Inflammatory macrophage (primary cell): Measurements from ENCODE around the gene ZNF664.

Experiments used
- DNase-seq, 2 donors: peaks; one replicate each; pipeline ENCODE4 v3.0.0-alpha.2; 2020 to 2022

ZNF664 gene

DNA sequence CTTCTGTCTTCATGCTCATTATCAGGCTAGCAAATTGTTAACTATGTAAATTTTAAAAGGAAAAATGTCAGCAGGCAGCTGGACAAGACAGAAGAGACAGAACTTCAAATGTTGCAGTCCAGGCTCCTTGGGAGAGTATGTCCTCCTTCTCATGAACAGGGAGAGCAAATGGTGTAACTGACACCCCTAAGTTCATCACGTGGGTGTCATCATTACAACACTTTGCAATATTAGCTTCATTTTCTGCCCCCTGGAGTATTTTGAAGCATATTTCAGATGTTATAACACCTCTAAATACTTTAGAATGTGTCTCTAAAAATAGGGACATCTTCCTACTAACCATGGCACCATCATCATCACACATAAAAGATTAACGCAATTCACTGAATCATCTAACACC is 62.1 kb downstream of the ZNF664 start:
- DNase-seq, result peak in 1 of 2 donors; percentile 20

DNA sequence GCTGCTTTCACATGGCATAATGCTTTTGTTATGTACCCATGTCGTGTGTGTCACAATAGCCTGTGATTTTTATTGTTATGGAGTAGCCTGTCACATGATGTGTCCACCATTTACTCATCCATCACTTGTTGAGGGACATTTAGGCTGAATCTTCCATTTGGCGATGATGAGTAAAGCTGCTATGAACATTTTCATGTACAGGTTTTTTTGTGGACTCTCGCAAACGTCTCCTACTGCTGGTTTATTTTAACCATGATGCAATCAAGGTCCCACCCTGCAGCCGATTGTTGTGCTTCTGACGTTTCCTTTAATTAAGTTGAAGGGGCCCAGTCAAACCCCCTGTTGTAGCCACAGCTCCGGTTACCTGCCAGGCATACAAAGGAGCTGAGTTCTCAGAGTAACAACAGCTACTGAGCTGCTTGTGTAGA is 63.2 kb downstream of the ZNF664 start:
- no peak for DNase-seq

DNA sequence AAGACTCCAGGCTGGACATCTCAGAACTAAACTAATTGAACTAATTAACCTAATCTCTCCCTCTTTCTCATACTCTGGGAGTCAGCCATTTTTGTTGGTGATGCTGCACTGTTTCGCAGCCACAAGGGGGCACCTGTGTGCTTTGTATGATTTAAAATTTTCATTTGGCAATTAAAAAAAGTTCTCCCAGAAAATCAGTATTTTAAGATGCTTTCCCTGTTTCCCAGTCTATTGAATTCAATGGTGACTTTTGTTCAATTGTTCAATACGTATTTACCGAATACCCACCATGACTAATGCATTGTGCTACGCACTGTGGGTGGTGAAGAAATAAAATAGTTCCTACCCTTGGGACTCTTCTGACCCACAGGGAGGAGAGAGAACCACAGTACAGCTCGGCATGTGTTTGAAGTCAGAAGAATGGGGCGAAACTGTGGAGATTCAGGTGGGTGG is 63.7 kb downstream of the ZNF664 start:
- DNase-seq, result peak; percentile 53 to 54

DNA sequence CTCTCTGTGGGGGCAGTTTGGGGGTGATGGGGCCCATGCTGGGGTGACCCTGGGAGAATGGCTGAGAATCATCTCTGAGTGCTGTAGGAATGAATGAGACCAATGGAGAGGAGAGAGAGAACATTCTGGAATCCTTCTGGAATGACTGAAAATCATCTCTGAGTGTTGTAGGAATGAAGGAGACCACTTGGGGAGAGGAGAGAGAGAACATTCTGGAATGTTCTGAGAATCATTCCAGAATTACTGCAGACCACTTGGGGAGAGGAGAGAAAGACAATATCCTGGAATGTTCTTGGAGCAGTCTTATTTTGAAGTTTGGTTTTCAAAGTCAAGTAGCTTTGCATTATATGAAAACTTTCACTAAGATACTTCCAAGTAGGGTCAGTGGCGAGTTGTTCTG is 64.3 kb downstream of the ZNF664 start:
- no peak for DNase-seq

DNA sequence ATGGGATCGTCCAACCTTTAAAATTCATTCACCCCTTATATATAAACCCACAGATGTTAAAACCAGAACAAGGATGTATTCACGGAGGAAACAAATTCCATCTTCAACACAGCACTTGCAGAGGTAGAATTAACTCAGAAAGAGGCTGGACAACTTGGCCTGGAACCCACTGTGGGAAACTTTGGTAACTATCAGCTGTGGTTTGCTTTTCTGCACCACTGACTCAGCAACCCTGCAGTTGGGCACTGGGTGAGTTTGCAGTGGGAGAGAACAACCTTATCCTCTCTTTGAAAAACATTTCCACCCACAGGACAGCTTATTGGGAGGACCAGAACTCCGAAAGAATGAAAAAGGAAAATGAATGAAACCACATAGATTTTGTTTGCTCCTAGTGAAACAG is 66.3 kb downstream of the ZNF664 start:
- DNase-seq, result no peak

DNA sequence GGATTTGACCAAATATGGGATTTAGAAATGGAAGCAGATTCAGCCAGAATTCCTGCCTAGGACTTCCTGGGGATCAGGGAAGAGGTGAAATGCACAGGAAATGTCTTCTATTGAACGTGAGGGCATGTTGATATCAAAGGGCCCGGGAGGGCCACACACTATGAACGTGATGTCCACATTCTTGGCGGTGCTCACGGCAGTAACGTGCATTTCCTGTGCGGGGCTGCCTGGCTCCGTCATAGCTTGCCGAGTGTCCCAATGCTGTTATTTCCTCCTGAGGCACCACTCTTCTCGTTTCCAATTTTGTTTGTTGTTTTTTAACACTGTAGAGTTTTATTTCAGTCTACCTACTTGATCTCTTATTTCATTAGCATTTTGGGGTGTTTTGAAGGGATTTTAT is 67.3 kb downstream of the ZNF664 start:
- DNase-seq, result peak; percentile 13 to 32

DNA sequence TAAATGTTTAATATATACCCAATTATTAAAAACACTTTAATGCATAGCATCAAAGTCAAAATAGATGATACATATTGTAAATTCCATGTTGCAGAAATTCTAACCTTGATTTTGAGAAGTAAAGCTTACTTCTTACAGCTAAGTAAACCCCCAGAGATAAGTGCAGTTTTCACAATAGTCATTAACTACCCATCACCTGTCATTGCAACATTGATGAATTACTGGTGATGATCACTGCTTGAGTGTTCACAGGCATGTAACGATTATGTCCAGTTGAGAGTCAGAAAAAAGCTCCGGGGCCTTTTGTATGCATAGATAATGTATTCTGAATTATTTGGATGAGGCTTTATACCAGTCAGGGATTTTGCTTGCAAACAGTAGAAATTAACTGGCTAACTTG is 67.7 kb downstream of the ZNF664 start:
- no peak for DNase-seq

DNA sequence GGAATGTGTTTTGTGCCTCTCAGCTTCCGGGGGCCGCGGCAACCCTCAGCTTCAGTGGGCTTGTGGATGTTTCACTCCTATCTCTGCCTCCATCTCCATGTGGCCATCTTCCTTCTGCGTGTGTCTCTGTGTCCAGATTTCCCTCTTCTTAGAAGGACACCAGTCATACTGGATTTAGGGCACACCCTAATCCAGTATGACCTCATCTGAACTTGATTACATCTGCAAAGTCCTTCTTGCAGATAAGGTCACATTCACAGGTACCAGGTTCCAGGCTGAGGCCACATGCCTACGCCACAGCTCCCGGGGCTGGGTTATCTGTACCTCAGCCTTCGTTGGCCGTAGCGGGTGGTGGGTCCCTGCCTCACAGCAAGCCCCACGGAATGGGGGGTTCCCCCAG is 68.9 kb downstream of the ZNF664 start:
- DNase-seq, result no peak

DNA sequence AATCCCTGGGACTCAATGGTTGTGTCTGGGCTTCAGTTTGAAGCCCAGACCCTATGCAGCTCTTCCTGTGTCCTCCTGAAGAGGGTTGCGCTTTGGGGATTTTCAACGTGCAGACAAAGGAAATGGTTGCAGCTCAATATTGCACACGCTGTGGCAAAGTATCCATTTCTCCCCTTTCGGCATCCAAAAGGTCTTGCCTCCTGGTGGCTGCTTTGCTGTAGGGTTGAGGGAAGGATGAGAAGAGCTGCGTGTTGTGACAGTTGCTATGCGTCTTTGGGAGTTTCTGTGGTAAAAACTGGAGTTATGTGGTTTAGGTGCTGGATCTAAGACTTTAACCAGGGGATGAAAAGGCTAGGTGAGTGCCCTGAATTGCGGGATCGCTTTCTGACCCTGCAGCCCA is 71.0 kb downstream of the ZNF664 start:
- no peak for DNase-seq

DNA sequence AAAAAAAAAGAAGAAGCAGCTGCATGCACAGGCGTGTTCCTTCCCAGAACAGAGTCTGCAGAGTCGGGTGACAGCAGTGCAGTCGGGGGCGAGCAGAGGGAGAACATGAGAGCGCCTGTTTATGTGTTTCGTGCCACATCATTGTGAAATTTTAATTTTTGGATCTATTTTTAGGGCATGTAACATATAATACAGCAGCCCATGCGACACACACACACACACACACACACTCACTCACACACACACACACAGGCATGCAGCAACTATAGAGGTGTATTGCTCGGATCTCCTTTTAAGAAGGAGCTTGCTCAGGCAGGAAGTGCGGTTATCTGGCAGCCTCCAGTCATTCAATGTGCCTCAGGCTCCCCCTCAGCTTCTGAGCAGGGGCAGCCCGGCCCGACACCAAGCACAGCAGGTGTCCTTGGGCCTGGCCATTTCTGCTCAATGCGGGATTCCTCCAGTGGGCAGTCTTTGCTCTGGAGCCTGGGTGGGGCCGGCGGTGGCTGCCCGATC is 71.8 kb downstream of the ZNF664 start:
- DNase-seq, result peak; percentile 33 to 62

DNA sequence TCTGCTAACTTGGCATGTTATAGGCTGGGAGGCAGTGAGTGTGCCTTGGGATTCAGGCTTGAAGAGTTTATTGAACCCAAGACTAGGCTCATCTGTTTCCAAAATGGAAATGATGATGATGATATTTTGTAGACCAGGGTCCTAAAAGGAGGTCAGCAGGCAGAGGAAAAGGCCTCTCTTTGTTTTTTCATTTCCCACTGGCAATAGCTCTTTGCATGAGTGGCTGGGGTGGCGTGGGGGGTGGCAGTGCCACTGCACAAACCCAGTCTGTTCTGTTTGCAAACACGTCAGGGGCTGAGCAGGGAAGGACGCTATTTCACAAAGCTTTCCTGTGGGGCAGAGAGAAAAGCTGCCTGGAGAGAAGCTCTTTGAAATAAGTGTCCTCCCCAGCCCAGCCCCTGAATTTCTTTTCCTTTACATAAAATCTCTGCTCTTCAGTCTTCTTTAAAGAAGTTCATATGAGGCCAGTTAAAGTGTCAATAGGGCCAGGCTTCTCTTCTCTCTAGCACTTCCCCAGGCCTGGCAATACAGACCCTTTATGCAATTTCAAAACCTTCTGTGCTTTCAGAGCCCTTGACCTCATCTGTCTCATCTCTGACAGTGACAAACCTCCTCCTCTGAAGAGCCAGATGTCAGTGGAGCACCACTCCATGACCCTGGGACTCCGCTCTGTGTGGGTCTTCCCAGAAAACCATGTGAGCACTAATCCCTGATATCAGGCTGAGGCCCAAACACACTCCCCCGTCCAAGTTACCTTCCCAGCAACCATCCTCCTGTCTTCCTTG is 72.8 kb downstream of the ZNF664 start:
- DNase-seq, result no peak

DNA sequence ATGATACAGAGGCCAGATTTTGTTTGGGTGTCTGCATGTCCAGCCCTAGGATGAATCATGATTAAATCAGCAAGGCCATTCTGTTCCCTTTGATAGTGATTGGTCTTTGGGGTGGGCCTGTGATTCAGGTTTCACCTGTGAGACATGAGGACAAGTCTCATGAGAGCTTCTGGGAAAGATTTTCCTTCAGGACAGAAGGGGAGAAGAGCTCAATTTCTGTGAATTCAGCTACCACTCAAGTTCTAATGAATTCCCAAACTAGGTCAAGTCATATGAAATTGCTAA is 73.4 kb downstream of the ZNF664 start:
- no peak for DNase-seq

DNA sequence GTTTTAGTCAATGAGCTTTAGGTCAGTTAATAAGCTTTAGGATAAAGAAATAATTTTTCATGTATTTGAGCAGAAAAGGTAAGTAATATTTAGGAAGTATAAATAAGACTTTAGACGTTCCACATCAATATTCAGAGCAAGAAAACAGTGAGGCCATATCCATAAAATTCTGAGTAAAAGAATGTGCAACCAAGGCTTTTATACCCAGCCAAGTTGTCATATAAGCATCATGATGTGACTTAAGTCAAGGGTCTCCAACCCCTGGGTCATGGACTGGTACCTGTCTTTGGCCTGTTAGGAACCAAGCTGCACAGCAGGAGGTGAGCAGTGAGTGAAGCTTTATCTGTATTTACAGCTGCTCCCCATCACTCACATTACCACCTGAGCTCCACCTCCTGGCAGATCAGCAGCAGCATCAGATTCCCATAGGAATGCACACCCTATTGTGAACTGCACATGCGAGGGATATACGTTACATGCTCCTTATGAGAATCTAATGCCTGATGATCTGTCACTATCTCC is 74.1 kb downstream of the ZNF664 start:
- DNase-seq, result no peak

DNA sequence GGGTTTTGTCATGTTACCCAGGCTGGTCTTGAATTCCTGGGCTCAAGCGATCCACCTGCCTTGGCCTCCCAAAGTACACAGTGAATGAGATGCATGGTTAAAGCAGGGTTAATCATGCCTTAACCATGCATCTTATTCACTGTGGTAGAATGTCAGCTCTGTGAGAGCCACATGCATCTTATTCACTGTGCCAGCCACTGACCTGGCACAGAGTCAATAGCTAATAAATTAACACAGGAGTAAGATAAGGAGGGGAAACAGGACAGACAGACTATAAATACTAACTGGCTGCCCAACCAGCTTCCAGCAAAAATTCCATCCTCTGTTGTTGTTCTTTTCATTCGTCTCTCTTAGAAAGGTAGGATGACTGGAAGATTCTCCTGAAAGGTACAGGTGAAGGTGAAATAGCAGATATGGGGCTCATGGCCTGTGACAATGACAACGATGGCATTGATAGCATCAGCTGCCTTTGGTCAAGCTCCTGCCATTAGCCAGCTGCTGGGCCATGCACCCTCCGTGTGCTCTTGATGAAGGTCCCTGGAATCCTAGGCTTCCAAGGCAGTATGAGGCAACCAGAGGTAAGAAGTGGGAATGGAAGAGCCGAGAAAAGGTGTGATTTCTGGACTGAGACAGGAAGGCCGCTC is 76.6 kb downstream of the ZNF664 start:
- no peak for DNase-seq

DNA sequence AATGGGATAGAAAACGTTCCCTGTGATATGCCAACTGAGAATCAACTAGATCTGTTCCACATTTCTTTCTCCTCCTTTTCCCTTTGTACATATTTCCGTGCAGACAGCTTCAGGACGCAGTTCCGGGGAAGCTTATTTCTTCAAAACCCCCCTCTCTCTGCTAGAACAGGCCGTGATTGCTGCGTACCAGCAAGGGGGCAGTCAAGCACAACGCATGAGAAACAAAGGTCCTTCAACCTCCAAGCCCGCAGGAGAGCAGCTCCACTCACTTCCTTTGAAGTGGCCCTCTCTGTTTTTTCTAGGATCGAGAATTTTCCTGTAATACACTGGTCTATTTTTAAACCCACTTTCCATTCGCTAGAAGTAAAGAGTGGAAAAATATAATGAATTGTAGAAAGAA is 80.8 kb downstream of the ZNF664 start:
- peak in 1 of 2 donors; percentile 37 for DNase-seq

DNA sequence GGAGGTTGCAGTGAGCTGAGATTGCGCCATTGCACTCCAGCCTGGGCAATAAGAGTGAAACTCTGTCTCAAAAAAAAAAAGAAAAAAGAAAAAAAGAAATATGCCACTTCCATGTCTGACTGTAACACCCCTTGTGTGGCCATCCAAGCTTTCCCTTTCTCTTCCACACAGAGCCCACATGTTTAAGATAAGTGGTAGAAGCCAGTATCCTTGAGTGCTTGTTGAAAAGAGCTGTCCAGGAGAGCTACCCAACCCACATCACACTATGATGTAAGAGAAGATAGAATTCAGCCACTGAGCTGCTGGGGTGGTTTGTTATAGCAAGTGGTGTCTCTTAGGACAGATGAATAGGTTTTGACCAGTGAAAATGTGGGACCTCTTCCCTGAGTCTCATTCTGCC is 82.1 kb downstream of the ZNF664 start:
- DNase-seq, result no peak

DNA sequence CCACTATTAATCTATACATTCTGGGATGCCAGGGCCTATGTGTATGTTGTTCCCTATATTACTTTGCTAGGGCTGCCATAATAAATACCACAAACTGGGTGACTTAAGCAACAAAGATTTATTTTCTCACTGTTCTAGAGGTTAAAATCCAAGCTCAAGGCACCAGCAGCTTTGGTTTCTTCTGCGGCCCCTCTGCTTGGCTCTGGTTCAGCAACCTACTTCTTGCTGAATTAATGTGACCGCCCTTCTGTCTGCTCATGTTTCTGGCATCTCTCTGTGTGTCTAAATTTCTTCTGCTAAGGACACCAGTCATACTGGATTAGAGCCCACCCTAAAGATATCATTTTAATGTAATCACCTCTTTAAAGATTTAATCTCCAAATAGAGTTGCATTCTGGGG is 84.7 kb downstream of the ZNF664 start:
- DNase-seq, result no peak

DNA sequence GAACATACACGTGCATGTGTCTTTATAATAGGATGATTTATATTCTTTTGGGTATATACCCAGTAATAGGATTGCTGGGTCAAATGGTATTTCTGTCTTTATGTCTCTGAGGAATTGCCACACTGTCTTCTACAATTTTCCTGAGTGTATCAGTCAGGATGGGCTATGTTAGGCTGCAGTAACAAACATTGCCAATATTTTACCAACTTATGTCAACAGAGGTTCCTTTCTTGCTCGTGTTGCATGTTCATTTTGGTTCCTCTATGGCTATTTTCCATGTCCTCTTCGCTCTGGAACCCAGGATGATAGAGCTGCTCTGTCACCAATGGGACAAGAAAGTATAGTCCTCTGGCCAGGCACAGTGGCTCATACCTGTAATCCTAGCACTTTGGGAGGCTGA is 86.7 kb downstream of the ZNF664 start:
- no peak for DNase-seq
